ENCODE measurements around the gene ACTL8. TPM values are rescaled to one million over a fixed set of nuclear protein-coding genes. Genes with fewer than 3 reads are reported as not detected.

The ACTL8 gene
- total RNA-seq, 2 experiments from 2014 or later = not detected

- Mint-ChIP-seq H3K36me3 (ENCODE audit: low read depth) (no peaks in the 10 kb centered on the region), H3K9me3 (peaks cover 7% of the 10 kb centered on the region), H3K27ac (no peak overlapping the region), H3K4me1 (ENCODE audit: low read depth) (no peaks in the 10 kb centered on the region), H3K27me3 (peaks cover 14% of the 10 kb centered on the region), H3K4me3 (no peak overlapping the region)
- Histone ChIP-seq H3K27ac (ENCODE audit: low read depth in 1 of 2, low read length in 2 of 2) (no peak overlapping the region), H3K4me3 (ENCODE audit: low read length) (no peak overlapping the region), H3K36me3 (ENCODE audit: insufficient read depth, low read length) (no peaks in the 10 kb centered on the region), H3K9me3 (ENCODE audit: control insufficient read depth in 1 of 2, insufficient read depth in 1 of 2, low read length in 2 of 2) (peaks cover 12 to 46% of the 10 kb centered on the region in 2 experiments), H3K27me3 (ENCODE audit: control insufficient read depth in 1 of 2, insufficient read depth in 2 of 2, low read length in 2 of 2) (peaks cover 0 to 3% of the 10 kb centered on the region in 2 experiments), H3K4me1 (ENCODE audit: insufficient read depth, low read length) (no peaks in the 10 kb centered on the region)
- DNase-seq = no peak
- POLR2A ChIA-PET = no interaction called here
- intact Hi-C loops (cut with DNase I, micrococcal nuclease) = no loop called here
- TF ChIP-seq, protein P1, sequence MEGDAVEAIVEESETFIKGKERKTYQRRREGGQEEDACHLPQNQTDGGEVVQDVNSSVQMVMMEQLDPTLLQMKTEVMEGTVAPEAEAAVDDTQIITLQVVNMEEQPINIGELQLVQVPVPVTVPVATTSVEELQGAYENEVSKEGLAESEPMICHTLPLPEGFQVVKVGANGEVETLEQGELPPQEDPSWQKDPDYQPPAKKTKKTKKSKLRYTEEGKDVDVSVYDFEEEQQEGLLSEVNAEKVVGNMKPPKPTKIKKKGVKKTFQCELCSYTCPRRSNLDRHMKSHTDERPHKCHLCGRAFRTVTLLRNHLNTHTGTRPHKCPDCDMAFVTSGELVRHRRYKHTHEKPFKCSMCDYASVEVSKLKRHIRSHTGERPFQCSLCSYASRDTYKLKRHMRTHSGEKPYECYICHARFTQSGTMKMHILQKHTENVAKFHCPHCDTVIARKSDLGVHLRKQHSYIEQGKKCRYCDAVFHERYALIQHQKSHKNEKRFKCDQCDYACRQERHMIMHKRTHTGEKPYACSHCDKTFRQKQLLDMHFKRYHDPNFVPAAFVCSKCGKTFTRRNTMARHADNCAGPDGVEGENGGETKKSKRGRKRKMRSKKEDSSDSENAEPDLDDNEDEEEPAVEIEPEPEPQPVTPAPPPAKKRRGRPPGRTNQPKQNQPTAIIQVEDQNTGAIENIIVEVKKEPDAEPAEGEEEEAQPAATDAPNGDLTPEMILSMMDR (IDR thresholded peaks at IDR 0.05) = no peak
- CTCF ChIA-PET = no interaction called here
- ATAC-seq (ENCODE audit: poor library complexity) = no peak
Measured at GRCh38 chr1:17764591-17764990, 9.5 kb downstream of the ACTL8 start.

DNA sequence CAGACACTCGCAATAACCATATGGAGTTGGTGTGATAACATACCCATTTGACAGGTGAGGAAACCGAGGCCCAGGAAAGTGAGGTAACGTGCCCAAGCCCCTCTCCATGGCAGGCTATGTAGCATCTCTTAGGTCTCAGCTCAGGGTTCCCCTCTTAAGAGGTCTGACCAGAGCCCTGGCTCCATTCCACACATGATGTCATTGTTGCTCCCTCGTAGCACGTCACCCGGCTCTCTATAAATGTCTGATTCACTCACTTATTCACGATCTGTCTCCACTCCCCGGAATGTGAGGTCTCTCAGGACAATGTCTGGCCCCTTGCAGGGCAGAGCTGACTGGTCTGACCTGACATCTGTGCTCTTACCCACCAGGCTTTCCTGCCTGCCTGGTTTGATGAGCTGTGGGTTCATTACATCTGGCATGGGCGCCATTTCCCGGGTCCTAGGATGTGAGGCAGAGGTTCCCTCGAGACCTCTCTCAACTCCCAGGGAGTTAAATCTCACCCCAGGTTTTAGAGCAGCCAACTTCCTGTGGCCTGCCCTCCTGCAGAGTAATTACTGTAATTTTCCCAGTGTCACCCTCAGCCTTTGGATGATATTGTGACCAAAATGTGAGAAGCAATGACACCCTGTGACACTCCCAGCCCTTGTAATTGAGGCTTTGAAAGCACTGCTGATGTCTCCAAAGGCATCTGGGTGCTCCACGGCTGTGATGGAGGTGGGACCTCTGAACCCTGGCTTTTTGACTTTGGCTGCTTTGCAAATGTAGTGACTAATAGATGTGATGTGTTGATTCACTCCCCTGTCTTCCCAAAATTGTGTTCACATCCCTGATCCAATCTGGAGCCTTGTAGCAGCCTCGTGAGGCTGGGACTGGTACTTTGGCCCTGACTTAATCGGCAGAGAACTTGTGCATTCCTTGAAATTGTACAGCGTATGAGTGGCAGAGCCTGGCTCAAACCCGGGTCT, 10.6 kb downstream of the ACTL8 start:
- ATAC-seq (ENCODE audit: poor library complexity) = no peak
- no peak for DNase-seq
- Mint-ChIP-seq H3K4me1 (ENCODE audit: low read depth) (no peaks in the 10 kb centered on the region), H3K27me3 (peaks cover 14% of the 10 kb centered on the region), H3K9me3 (no peaks in the 10 kb centered on the region), H3K27ac (no peak overlapping the region), H3K36me3 (ENCODE audit: low read depth) (no peaks in the 10 kb centered on the region), H3K4me3 (no peak overlapping the region)
- H3K27me3 ChIP-seq (ENCODE audit: control insufficient read depth in 1 of 2, insufficient read depth in 2 of 2, low read length in 2 of 2) = peaks cover 0 to 3% of the 10 kb centered on the region in 2 experiments
- intact Hi-C loops (cut with DNase I, micrococcal nuclease) = no loop called here
- H3K4me1 ChIP-seq (ENCODE audit: insufficient read depth, low read length) = no peaks in the 10 kb centered on the region
- POLR2A ChIA-PET = no interaction called here
- no peaks in the 10 kb centered on the region for H3K36me3 ChIP-seq (ENCODE audit: insufficient read depth, low read length)
- CTCF ChIA-PET = no interaction called here
- TF ChIP-seq, protein P1 (IDR thresholded peaks at IDR 0.05) = no peak
- peaks cover 1 to 34% of the 10 kb centered on the region in 2 experiments for H3K9me3 ChIP-seq (ENCODE audit: control insufficient read depth in 1 of 2, insufficient read depth in 1 of 2, low read length in 2 of 2)
- no peak overlapping the region for H3K4me3 ChIP-seq (ENCODE audit: low read length)
- H3K27ac ChIP-seq (ENCODE audit: low read depth in 1 of 2, low read length in 2 of 2) = no peak overlapping the region

- intact Hi-C loops (cut with DNase I, micrococcal nuclease) = no loop called here
- Histone ChIP-seq H3K36me3 (ENCODE audit: insufficient read depth, low read length) (no peaks in the 10 kb centered on the region), H3K4me3 (ENCODE audit: low read length) (no peak overlapping the region), H3K27ac (ENCODE audit: low read depth in 1 of 2, low read length in 2 of 2) (no peak overlapping the region), H3K4me1 (ENCODE audit: insufficient read depth, low read length) (no peaks in the 10 kb centered on the region), H3K9me3 (ENCODE audit: control insufficient read depth in 1 of 2, insufficient read depth in 1 of 2, low read length in 2 of 2) (peaks cover 0 to 4% of the 10 kb centered on the region in 2 experiments), H3K27me3 (ENCODE audit: control insufficient read depth in 1 of 2, insufficient read depth in 2 of 2, low read length in 2 of 2) (peaks cover 0 to 4% of the 10 kb centered on the region in 2 experiments)
- no peak for ATAC-seq (ENCODE audit: poor library complexity)
- Mint-ChIP-seq H3K9me3 (no peaks in the 10 kb centered on the region), H3K27ac (no peak overlapping the region), H3K4me1 (ENCODE audit: low read depth) (no peaks in the 10 kb centered on the region), H3K36me3 (ENCODE audit: low read depth) (no peaks in the 10 kb centered on the region), H3K27me3 (peaks cover 14% of the 10 kb centered on the region), H3K4me3 (no peak overlapping the region)
- ChIA-PET POLR2A (no interaction called here), CTCF (no interaction called here)
- no peak for DNase-seq
- TF ChIP-seq, protein P1 (IDR thresholded peaks at IDR 0.05) = no peak
Measured at GRCh38 chr1:17768651-17769241, 13.6 kb downstream of the ACTL8 start.
